ENCODE results near the gene PODNL1. TPM values are rescaled to one million over a fixed set of nuclear protein-coding genes. Genes with fewer than 3 reads are reported as not detected.
A peak's percentile ranks its signal among the peaks of the same experiment; 100 is the strongest.

PODNL1 gene
- total and polyA plus RNA-seq, 2 of the 13 experiments (the other 11 are each of a cell fraction or from before 2014, with no cell fraction given), result 0.18 TPM; not detected in 1

- TF ChIP-seq ZMYM3 (CRISPR knock-in tag; IDR thresholded peaks at IDR 0.05), result peak; percentile 50; the same call in 1 of the 2 replicates
- peak; percentile 61 for TF ChIP-seq SOX5 (CRISPR knock-in tag; IDR thresholded peaks at IDR 0.05; ENCODE audit: borderline replicate concordance)
- 0 out of 2 replicates have a peak, but pooled peaks have one; percentile 15 for TF ChIP-seq MIER3 (CRISPR knock-in tag; IDR thresholded peaks at IDR 0.05; ENCODE audit: borderline replicate concordance)
- TF ChIP-seq HNF4A (CRISPR knock-in tag; IDR thresholded peaks at IDR 0.05), result peak; percentile 55
- TF ChIP-seq PPARG (CRISPR knock-in tag; conservative IDR thresholded peaks at IDR 0.05), result peak; percentile 66
- TF ChIP-seq RXRB (CRISPR knock-in tag; IDR thresholded peaks at IDR 0.05; ENCODE audit: borderline replicate concordance), result peak; percentile 31; the same call in 1 of the 2 replicates
- TF ChIP-seq ZNF567 (CRISPR knock-in tag; IDR thresholded peaks at IDR 0.05; ENCODE audit: borderline replicate concordance), result no peak
- peak; percentile 23; the same call in 1 of the 2 replicates for TF ChIP-seq SP5 (CRISPR knock-in tag; IDR thresholded peaks at IDR 0.05; ENCODE audit: borderline replicate concordance, low read depth)
- TF ChIP-seq ZNF530 (CRISPR knock-in tag; IDR thresholded peaks at IDR 0.05; ENCODE audit: low read depth), result 0 out of 2 replicates have a peak, but pooled peaks have one; percentile 42
- 0 out of 2 replicates have a peak, but pooled peaks have one; percentile 34 for TF ChIP-seq NRL (CRISPR knock-in tag; IDR thresholded peaks at IDR 0.05; ENCODE audit: borderline replicate concordance)
- peak; percentile 56; the same call in 1 of the 2 replicates for TF ChIP-seq ZMYM4 (CRISPR knock-in tag; IDR thresholded peaks at IDR 0.05)
- no peak for TF ChIP-seq FOXA1 (IDR thresholded peaks at IDR 0.05)
- TF ChIP-seq FOXA1 (CRISPR knock-in tag; IDR thresholded peaks at IDR 0.05), result peak; percentile 34; the same call in 1 of the 2 replicates
- TF ChIP-seq ZNF143 (CRISPR knock-in tag; IDR thresholded peaks at IDR 0.05), result 0 out of 2 replicates have a peak, but pooled peaks have one; percentile 16
- TF ChIP-seq, protein P1, sequence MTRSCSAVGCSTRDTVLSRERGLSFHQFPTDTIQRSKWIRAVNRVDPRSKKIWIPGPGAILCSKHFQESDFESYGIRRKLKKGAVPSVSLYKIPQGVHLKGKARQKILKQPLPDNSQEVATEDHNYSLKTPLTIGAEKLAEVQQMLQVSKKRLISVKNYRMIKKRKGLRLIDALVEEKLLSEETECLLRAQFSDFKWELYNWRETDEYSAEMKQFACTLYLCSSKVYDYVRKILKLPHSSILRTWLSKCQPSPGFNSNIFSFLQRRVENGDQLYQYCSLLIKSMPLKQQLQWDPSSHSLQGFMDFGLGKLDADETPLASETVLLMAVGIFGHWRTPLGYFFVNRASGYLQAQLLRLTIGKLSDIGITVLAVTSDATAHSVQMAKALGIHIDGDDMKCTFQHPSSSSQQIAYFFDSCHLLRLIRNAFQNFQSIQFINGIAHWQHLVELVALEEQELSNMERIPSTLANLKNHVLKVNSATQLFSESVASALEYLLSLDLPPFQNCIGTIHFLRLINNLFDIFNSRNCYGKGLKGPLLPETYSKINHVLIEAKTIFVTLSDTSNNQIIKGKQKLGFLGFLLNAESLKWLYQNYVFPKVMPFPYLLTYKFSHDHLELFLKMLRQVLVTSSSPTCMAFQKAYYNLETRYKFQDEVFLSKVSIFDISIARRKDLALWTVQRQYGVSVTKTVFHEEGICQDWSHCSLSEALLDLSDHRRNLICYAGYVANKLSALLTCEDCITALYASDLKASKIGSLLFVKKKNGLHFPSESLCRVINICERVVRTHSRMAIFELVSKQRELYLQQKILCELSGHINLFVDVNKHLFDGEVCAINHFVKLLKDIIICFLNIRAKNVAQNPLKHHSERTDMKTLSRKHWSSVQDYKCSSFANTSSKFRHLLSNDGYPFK (CRISPR knock-in tag; IDR thresholded peaks at IDR 0.05; ENCODE audit: borderline replicate concordance), result no peak
- peak; percentile 73 for TF ChIP-seq RXRA (CRISPR knock-in tag; IDR thresholded peaks at IDR 0.05)
- TF ChIP-seq, protein P2, sequence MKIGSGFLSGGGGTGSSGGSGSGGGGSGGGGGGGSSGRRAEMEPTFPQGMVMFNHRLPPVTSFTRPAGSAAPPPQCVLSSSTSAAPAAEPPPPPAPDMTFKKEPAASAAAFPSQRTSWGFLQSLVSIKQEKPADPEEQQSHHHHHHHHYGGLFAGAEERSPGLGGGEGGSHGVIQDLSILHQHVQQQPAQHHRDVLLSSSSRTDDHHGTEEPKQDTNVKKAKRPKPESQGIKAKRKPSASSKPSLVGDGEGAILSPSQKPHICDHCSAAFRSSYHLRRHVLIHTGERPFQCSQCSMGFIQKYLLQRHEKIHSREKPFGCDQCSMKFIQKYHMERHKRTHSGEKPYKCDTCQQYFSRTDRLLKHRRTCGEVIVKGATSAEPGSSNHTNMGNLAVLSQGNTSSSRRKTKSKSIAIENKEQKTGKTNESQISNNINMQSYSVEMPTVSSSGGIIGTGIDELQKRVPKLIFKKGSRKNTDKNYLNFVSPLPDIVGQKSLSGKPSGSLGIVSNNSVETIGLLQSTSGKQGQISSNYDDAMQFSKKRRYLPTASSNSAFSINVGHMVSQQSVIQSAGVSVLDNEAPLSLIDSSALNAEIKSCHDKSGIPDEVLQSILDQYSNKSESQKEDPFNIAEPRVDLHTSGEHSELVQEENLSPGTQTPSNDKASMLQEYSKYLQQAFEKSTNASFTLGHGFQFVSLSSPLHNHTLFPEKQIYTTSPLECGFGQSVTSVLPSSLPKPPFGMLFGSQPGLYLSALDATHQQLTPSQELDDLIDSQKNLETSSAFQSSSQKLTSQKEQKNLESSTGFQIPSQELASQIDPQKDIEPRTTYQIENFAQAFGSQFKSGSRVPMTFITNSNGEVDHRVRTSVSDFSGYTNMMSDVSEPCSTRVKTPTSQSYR (CRISPR knock-in tag; IDR thresholded peaks at IDR 0.05; ENCODE audit: borderline replicate concordance), result no peak
- TF ChIP-seq, protein P3, sequence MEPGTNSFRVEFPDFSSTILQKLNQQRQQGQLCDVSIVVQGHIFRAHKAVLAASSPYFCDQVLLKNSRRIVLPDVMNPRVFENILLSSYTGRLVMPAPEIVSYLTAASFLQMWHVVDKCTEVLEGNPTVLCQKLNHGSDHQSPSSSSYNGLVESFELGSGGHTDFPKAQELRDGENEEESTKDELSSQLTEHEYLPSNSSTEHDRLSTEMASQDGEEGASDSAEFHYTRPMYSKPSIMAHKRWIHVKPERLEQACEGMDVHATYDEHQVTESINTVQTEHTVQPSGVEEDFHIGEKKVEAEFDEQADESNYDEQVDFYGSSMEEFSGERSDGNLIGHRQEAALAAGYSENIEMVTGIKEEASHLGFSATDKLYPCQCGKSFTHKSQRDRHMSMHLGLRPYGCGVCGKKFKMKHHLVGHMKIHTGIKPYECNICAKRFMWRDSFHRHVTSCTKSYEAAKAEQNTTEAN (CRISPR knock-in tag; conservative IDR thresholded peaks at IDR 0.05), result no peak
- TF ChIP-seq ZNF292 (CRISPR knock-in tag; IDR thresholded peaks at IDR 0.05; ENCODE audit: borderline replicate concordance, low read depth), result peak; percentile 68
- peak; percentile 46; the same call in 1 of the 2 replicates for TF ChIP-seq ADNP (CRISPR knock-in tag; IDR thresholded peaks at IDR 0.05)
- no peak for TF ChIP-seq LCORL (IDR thresholded peaks at IDR 0.05)
- TF ChIP-seq LCORL (CRISPR knock-in tag; IDR thresholded peaks at IDR 0.05), result peak; percentile 65
- peak; percentile 33 for TF ChIP-seq ASH2L (IDR thresholded peaks at IDR 0.05; ENCODE audit: insufficient read length, low read depth, low read length)
- TF ChIP-seq ZNF788 (CRISPR knock-in tag; IDR thresholded peaks at IDR 0.05; ENCODE audit: borderline replicate concordance), result peak; percentile 46; the same call in 1 of the 2 replicates
- peak; percentile 7; the same call in 1 of the 2 replicates for TF ChIP-seq RARA (CRISPR knock-in tag; IDR thresholded peaks at IDR 0.05)
- TF ChIP-seq FOXA3 (CRISPR knock-in tag; IDR thresholded peaks at IDR 0.05), result peak; percentile 30; the same call in 1 of the 2 replicates
These were observed 38.8 kb downstream of the PODNL1 start (continued) for GRCh38 chr19:13899393-13899792.
